Measurements from ENCODE around the gene LGALS12.

- TF ChIP-seq, protein P1, sequence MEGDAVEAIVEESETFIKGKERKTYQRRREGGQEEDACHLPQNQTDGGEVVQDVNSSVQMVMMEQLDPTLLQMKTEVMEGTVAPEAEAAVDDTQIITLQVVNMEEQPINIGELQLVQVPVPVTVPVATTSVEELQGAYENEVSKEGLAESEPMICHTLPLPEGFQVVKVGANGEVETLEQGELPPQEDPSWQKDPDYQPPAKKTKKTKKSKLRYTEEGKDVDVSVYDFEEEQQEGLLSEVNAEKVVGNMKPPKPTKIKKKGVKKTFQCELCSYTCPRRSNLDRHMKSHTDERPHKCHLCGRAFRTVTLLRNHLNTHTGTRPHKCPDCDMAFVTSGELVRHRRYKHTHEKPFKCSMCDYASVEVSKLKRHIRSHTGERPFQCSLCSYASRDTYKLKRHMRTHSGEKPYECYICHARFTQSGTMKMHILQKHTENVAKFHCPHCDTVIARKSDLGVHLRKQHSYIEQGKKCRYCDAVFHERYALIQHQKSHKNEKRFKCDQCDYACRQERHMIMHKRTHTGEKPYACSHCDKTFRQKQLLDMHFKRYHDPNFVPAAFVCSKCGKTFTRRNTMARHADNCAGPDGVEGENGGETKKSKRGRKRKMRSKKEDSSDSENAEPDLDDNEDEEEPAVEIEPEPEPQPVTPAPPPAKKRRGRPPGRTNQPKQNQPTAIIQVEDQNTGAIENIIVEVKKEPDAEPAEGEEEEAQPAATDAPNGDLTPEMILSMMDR (IDR thresholded peaks at IDR 0.05): no peak
- no peak for TF ChIP-seq POLR2A (IDR thresholded peaks at IDR 0.05)
Observed at GRCh38 chr11:63521896-63522295, 16.0 kb downstream of the LGALS12 start.

Data from heart left ventricle (tissue), 13 donors.